ENCODE results near the gene VRK2. TPM values are rescaled to one million over a fixed set of nuclear protein-coding genes. Genes with fewer than 3 reads are reported as not detected.
"Not testable (repeated sequence)": the region's sequence is repeated elsewhere in the genome, so short reads cannot be mapped to it uniquely, and the experiment has no call there.

The VRK2 gene
- total RNA-seq, 1 donor from 2014 or later: 23.6 TPM

- intact Hi-C loops (cut with micrococcal nuclease): no loop called here
Observed at GRCh38 chr2:58157754-58158153, 111.1 kb downstream of the VRK2 start.

GRCh38 chr2:58158481-58158880, 111.9 kb downstream of the VRK2 start:
- intact Hi-C loops (cut with micrococcal nuclease): no loop called here

- intact Hi-C loops (cut with micrococcal nuclease): no loop called here
Observed at GRCh38 chr2:58163913-58164312, 117.3 kb downstream of the VRK2 start.

GRCh38 chr2:58168130-58168529, 121.5 kb downstream of the VRK2 start:
- intact Hi-C loops (cut with micrococcal nuclease): not testable (repeated sequence)

GRCh38 chr2:58169845-58170244, 123.2 kb downstream of the VRK2 start:
- intact Hi-C loops (cut with micrococcal nuclease): not testable (repeated sequence)

- intact Hi-C loops (cut with micrococcal nuclease): not testable (repeated sequence)
Observed at GRCh38 chr2:58170334-58170933, 123.8 kb downstream of the VRK2 start.

- intact Hi-C loops (cut with micrococcal nuclease): not testable (repeated sequence)
Observed at GRCh38 chr2:58171831-58172230, 125.2 kb downstream of the VRK2 start.

GRCh38 chr2:58177187-58177586, 130.6 kb downstream of the VRK2 start:
- intact Hi-C loops (cut with micrococcal nuclease): not testable (repeated sequence)

- intact Hi-C loops (cut with micrococcal nuclease): not testable (repeated sequence)
Observed at GRCh38 chr2:58180175-58180574, 133.6 kb downstream of the VRK2 start.

GRCh38 chr2:58180635-58181034, 134.0 kb downstream of the VRK2 start:
- intact Hi-C loops (cut with micrococcal nuclease): no loop called here

- intact Hi-C loops (cut with micrococcal nuclease): no loop called here
Observed at GRCh38 chr2:58182527-58182926, 135.9 kb downstream of the VRK2 start.

- intact Hi-C loops (cut with micrococcal nuclease): no loop called here
Observed at GRCh38 chr2:58186501-58186900, 139.9 kb downstream of the VRK2 start.

- intact Hi-C loops (cut with micrococcal nuclease): not testable (repeated sequence)
Observed at GRCh38 chr2:58187022-58187421, 140.4 kb downstream of the VRK2 start.

- intact Hi-C loops (cut with micrococcal nuclease): no loop called here
Observed at GRCh38 chr2:58194458-58194857, 147.9 kb downstream of the VRK2 start.

- intact Hi-C loops (cut with micrococcal nuclease): no loop called here
Observed at GRCh38 chr2:58195662-58196061, 149.1 kb downstream of the VRK2 start.

GRCh38 chr2:58197894-58198293, 151.3 kb downstream of the VRK2 start:
- intact Hi-C loops (cut with micrococcal nuclease): no loop called here

GRCh38 chr2:58202404-58202803, 155.8 kb downstream of the VRK2 start:
- intact Hi-C loops (cut with micrococcal nuclease): no loop called here

- intact Hi-C loops (cut with micrococcal nuclease): no loop called here
Observed at GRCh38 chr2:58203018-58203417, 156.4 kb downstream of the VRK2 start.

- intact Hi-C loops (cut with micrococcal nuclease): no loop called here
Observed at GRCh38 chr2:58204195-58204959, 157.8 kb downstream of the VRK2 start.

GRCh38 chr2:58206785-58207184, 160.2 kb downstream of the VRK2 start:
- intact Hi-C loops (cut with micrococcal nuclease): no loop called here

GRCh38 chr2:58207189-58207588, 160.6 kb downstream of the VRK2 start:
- intact Hi-C loops (cut with micrococcal nuclease): no loop called here
